IPS-15b (cell line): ENCODE results near the gene SYCE1L.
"Not testable (repeated sequence)": the region's sequence is repeated elsewhere in the genome, so short reads cannot be mapped to it uniquely, and the experiment has no call there.

Source experiments
- H3K27me3 ChIP-seq: one replicate; pipeline ENCODE4 v1.6.1; 2013; ENCODE audit warnings: low read length; ENCODE audit not compliant: control insufficient read depth, insufficient read depth
- H3K36me3 ChIP-seq: one replicate; pipeline ENCODE4 v1.6.1; 2013; ENCODE audit warnings: low read length; ENCODE audit not compliant: control insufficient read depth, insufficient read depth
- H3K4me1 ChIP-seq: one replicate; pipeline ENCODE4 v1.6.1; 2013; ENCODE audit warnings: mild to moderate bottlenecking, low read length; ENCODE audit not compliant: control insufficient read depth, insufficient read depth
- H3K4me3 ChIP-seq: one replicate; pipeline ENCODE4 v1.5.1; 2013; ENCODE audit warnings: low read depth, low read length
- H3K9ac ChIP-seq: one replicate; pipeline ENCODE4 v1.6.1; 2013; ENCODE audit warnings: low read depth, mild to moderate bottlenecking, low read length
- H3K9me3 ChIP-seq: one replicate; pipeline ENCODE4 v1.6.1; 2013; ENCODE audit warnings: mild to moderate bottlenecking, low read length; ENCODE audit not compliant: control insufficient read depth, insufficient read depth

The SYCE1L gene

GRCh38 chr16:77199211-77199610, at the start of gene SYCE1L:
Gene SYCE1L (plus strand): TSS chr16:77199408. CDS start chr16:77199452, 44 bp downstream.
- peaks cover 31% of the 10 kb centered on the region for H3K36me3 ChIP-seq
- H3K4me1 ChIP-seq, result no peaks in the 10 kb centered on the region
- H3K9ac ChIP-seq, result no peak within 1 kb of the TSS
- H3K27me3 ChIP-seq, result no peaks in the 10 kb centered on the region
- H3K9me3 ChIP-seq, result no peaks in the 10 kb centered on the region
- no peak within 1 kb of the TSS for H3K4me3 ChIP-seq

GRCh38 chr16:77157346-77158058, 41.7 kb upstream of the SYCE1L start:
- H3K27me3 ChIP-seq, result no peaks in the 10 kb centered on the region

GRCh38 chr16:77158293-77158692, 40.9 kb upstream of the SYCE1L start:
- no peak overlapping the region for H3K9ac ChIP-seq
- no peaks in the 10 kb centered on the region for H3K4me1 ChIP-seq
- H3K36me3 ChIP-seq, result no peaks in the 10 kb centered on the region
- no peaks in the 10 kb centered on the region for H3K27me3 ChIP-seq
- no peak overlapping the region for H3K4me3 ChIP-seq
- H3K9me3 ChIP-seq, result no peaks in the 10 kb centered on the region

More at GRCh38 chr16:77157346-77158058, 41.7 kb upstream of the SYCE1L start:
- Histone ChIP-seq H3K4me1 (no peaks in the 10 kb centered on the region), H3K9me3 (no peaks in the 10 kb centered on the region), H3K4me3 (no peak overlapping the region), H3K36me3 (no peaks in the 10 kb centered on the region), H3K9ac (no peak overlapping the region)

- Histone ChIP-seq H3K27me3 (no peaks in the 10 kb centered on the region), H3K9ac (no peak overlapping the region), H3K4me3 (no peak overlapping the region), H3K9me3 (no peaks in the 10 kb centered on the region), H3K4me1 (no peaks in the 10 kb centered on the region), H3K36me3 (no peaks in the 10 kb centered on the region)
These were observed 34.2 kb upstream of the SYCE1L start for GRCh38 chr16:77165006-77165405.

- H3K9ac ChIP-seq, H3K4me3 ChIP-seq, H3K27me3 ChIP-seq: not testable (repeated sequence)
These were observed 33.5 kb upstream of the SYCE1L start for GRCh38 chr16:77165536-77166236.

GRCh38 chr16:77166726-77167125, 32.5 kb upstream of the SYCE1L start:
- Histone ChIP-seq H3K9me3 (no peaks in the 10 kb centered on the region), H3K9ac (no peak overlapping the region), H3K4me3 (no peak overlapping the region), H3K4me1 (no peaks in the 10 kb centered on the region), H3K27me3 (no peaks in the 10 kb centered on the region), H3K36me3 (no peaks in the 10 kb centered on the region)

More at GRCh38 chr16:77165536-77166236, 33.5 kb upstream of the SYCE1L start:
- H3K4me1 ChIP-seq, H3K36me3 ChIP-seq, H3K9me3 ChIP-seq: not testable (repeated sequence)

GRCh38 chr16:77168901-77169300, 30.3 kb upstream of the SYCE1L start:
- Histone ChIP-seq H3K4me3 (no peak overlapping the region), H3K4me1 (no peaks in the 10 kb centered on the region), H3K27me3 (no peaks in the 10 kb centered on the region), H3K9me3 (no peaks in the 10 kb centered on the region), H3K36me3 (no peaks in the 10 kb centered on the region), H3K9ac (no peak overlapping the region)

GRCh38 chr16:77169650-77170236, 29.5 kb upstream of the SYCE1L start:
- Histone ChIP-seq H3K9me3 (no peaks in the 10 kb centered on the region), H3K9ac (no peak overlapping the region), H3K27me3 (no peaks in the 10 kb centered on the region), H3K4me3 (no peak overlapping the region), H3K36me3 (no peaks in the 10 kb centered on the region), H3K4me1 (no peaks in the 10 kb centered on the region)

GRCh38 chr16:77170805-77171204, 28.4 kb upstream of the SYCE1L start:
- Histone ChIP-seq H3K9me3 (no peaks in the 10 kb centered on the region), H3K4me3 (no peak overlapping the region), H3K4me1 (no peaks in the 10 kb centered on the region), H3K36me3 (no peaks in the 10 kb centered on the region), H3K27me3 (no peaks in the 10 kb centered on the region), H3K9ac (no peak overlapping the region)

- Histone ChIP-seq H3K4me3 (no peak overlapping the region), H3K27me3 (no peaks in the 10 kb centered on the region), H3K36me3 (no peaks in the 10 kb centered on the region), H3K9ac (no peak overlapping the region), H3K9me3 (no peaks in the 10 kb centered on the region), H3K4me1 (no peaks in the 10 kb centered on the region)
These were observed 27.2 kb upstream of the SYCE1L start for GRCh38 chr16:77171745-77172635.

GRCh38 chr16:77172951-77173350, 26.3 kb upstream of the SYCE1L start:
- Histone ChIP-seq H3K9me3 (no peaks in the 10 kb centered on the region), H3K36me3 (no peaks in the 10 kb centered on the region), H3K4me3 (no peak overlapping the region), H3K9ac (no peak overlapping the region), H3K4me1 (no peaks in the 10 kb centered on the region), H3K27me3 (no peaks in the 10 kb centered on the region)
